HL-60 (cell line): Measurements from ENCODE around the gene LRIT1.

Experiments used
- DNase-seq, 2 experiments: peaks; one replicate each; pipeline ENCODE4 v3.0.0-alpha.2; 2010 to 2020; ENCODE audit warnings: low read depth in 1 of 2, low spot score in 1 of 2
- H3K27ac ChIP-seq: fragments of 250-450 bp; sonication (Bioruptor Pico); replicated peaks from 2 replicates; pipeline ENCODE4 v1.5.1; 2020; ENCODE audit warnings: mild to moderate bottlenecking, moderate library complexity
- H3K27me3 ChIP-seq: fragments of 250-450 bp; sonication (Bioruptor Pico); 2 replicates; pipeline ENCODE4 v1.5.1; 2021; ENCODE audit warnings: mild to moderate bottlenecking, moderate library complexity; ENCODE audit not compliant: insufficient read depth, poor library complexity, severe bottlenecking
- H3K4me3 ChIP-seq: replicated peaks from 2 replicates; pipeline ENCODE4 v1.5.1; 2011; ENCODE audit warnings: mild to moderate bottlenecking, control low read depth, low read length; ENCODE audit not compliant: insufficient read depth
- CTCF ChIP-seq: IDR thresholded peaks from one replicate; pipeline ENCODE4 v1.5.1; 2011; ENCODE audit warnings: low read length, control low read depth, inconsistent platforms; ENCODE audit not compliant: insufficient read depth
- GABPA ChIP-seq: IDR thresholded peaks from 2 replicates; pipeline ENCODE4 v1.6.1; 2012; ENCODE audit warnings: low read depth
- POLR2AphosphoS5 ChIP-seq: IDR thresholded peaks from 2 replicates; pipeline ENCODE4 v1.6.1; 2012; ENCODE audit warnings: low read depth
- REST ChIP-seq: IDR thresholded peaks from 2 replicates; pipeline ENCODE4 v1.6.1; 2012; ENCODE audit warnings: low read depth; ENCODE audit not compliant: insufficient replicate concordance
- SPI1 ChIP-seq: IDR thresholded peaks from 2 replicates; pipeline ENCODE4 v1.6.1; 2012; ENCODE audit warnings: low read depth, mild to moderate bottlenecking, borderline replicate concordance

Gene LRIT1

GRCh38 chr10:84263716-84264115 lies 22.4 kb upstream of the LRIT1 start:
- H3K4me3 ChIP-seq, result no peak overlapping the region
- no peak overlapping the region for H3K27ac ChIP-seq
- DNase-seq, result no peak
- no peak for TF ChIP-seq SPI1
- TF ChIP-seq POLR2AphosphoS5, result no peak
- TF ChIP-seq CTCF, result no peak
- TF ChIP-seq REST, result no peak
- TF ChIP-seq GABPA, result no peak
- H3K27me3 ChIP-seq, result no peaks in the 10 kb centered on the region

GRCh38 chr10:84262190-84262956 lies 21.0 kb upstream of the LRIT1 start:
- H3K4me3 ChIP-seq, result no peak overlapping the region
- H3K27me3 ChIP-seq, result no peaks in the 10 kb centered on the region
- TF ChIP-seq SPI1 (peak; percentile 77), POLR2AphosphoS5 (no peak)
- DNase-seq, result no peak
- H3K27ac ChIP-seq, result no peak overlapping the region

GRCh38 chr10:84261236-84261915 lies 20.0 kb upstream of the LRIT1 start:
- no peaks in the 10 kb centered on the region for H3K27me3 ChIP-seq
- TF ChIP-seq REST (no peak), POLR2AphosphoS5 (no peak), SPI1 (no peak), GABPA (no peak), CTCF (no peak)
- no peak overlapping the region for H3K27ac ChIP-seq
- no peak overlapping the region for H3K4me3 ChIP-seq
- DNase-seq, result no peak

GRCh38 chr10:84258034-84258695 lies 16.8 kb upstream of the LRIT1 start:
- no peaks in the 10 kb centered on the region for H3K27me3 ChIP-seq
- H3K27ac ChIP-seq, result no peak overlapping the region
- TF ChIP-seq POLR2AphosphoS5 (no peak), SPI1 (no peak), REST (no peak), GABPA (no peak), CTCF (no peak)
- no peak for DNase-seq
- no peak overlapping the region for H3K4me3 ChIP-seq
